Vagina (tissue), 2 donors: ENCODE results near the gene SPACA5. TPM values are rescaled to one million over a fixed set of nuclear protein-coding genes. Genes with fewer than 3 reads are reported as not detected.
"Not testable (repeated sequence)": the region's sequence is repeated elsewhere in the genome, so short reads cannot be mapped to it uniquely, and the experiment has no call there.

Experiments used
- DNase-seq, 2 donors: peaks; one replicate each; pipeline ENCODE4 v3.0.0-alpha.2; 2017; ENCODE audit errors: extremely low spot score in 2 of 2
- H3K27ac ChIP-seq: fragments of 200-600 bp; sonication (generic); one replicate; pipeline ENCODE4 v1.5.1; 2019
- H3K27me3 ChIP-seq: fragments of 200-600 bp; sonication (generic); one replicate; pipeline ENCODE4 v1.5.1; 2019
- H3K36me3 ChIP-seq, 2 donors: fragments of 200-600 bp; sonication (generic); one replicate each; pipeline ENCODE4 v1.5.1; 2017 to 2019
- H3K4me1 ChIP-seq: fragments of 200-600 bp; sonication (generic); one replicate; pipeline ENCODE4 v1.5.1; 2019
- H3K4me3 ChIP-seq, 2 donors: fragments of 200-600 bp; sonication (generic); 1 replicate in 1 of 2; 2 replicates in 1 of 2; pipeline ENCODE4 v1.5.1; 2016 to 2019
- H3K9me3 ChIP-seq: fragments of 200-600 bp; sonication (generic); one replicate; pipeline ENCODE4 v1.5.1; 2019
- POLR2A ChIP-seq, 2 donors: fragments of 450-650 bp; IDR thresholded peaks; one replicate each; pipeline ENCODE4 v1.6.1; 2017; ENCODE audit warnings: antibody characterized with exemption in 2 of 2, mild to moderate bottlenecking in 2 of 2, moderate library complexity in 2 of 2
- POLR2AphosphoS5 ChIP-seq, 2 donors: sonication (generic); formaldehyde crosslinking; IDR thresholded peaks; one replicate each; pipeline ENCODE4 v1.9.0; 2017; ENCODE audit warnings: antibody characterized with exemption in 2 of 2, mild to moderate bottlenecking in 2 of 2, low read depth in 1 of 2; ENCODE audit not compliant: insufficient read depth in 1 of 2
- intact Hi-C: fragments of 100-400 bp; cut with DNase I; formaldehyde crosslinking; loops from one replicate; pipeline ENCODE4 v1.15.1; 2023
- total RNA-seq: library from RNA; depleted of rRNA; stranded (reverse); fragments of >200 nt; gene quantifications from one replicate; pipeline ENCODE4 v1.2.3, GENCODE V29; 2016
- TF ChIP-seq, protein P1 (sequence below), 3 experiments: fragments of 450-650 bp in 2 of 3; fragments of 200-600 bp in 1 of 3; sonication (generic) in 1 of 3; IDR thresholded peaks; one replicate each; pipeline ENCODE4 v1.5.1; 2017 to 2019; ENCODE audit warnings: antibody characterized with exemption in 3 of 3, mild to moderate bottlenecking in 2 of 3, moderate library complexity in 2 of 3

The SPACA5 gene
- total RNA-seq, 1 donor from 2014 or later, result not detected

DNA sequence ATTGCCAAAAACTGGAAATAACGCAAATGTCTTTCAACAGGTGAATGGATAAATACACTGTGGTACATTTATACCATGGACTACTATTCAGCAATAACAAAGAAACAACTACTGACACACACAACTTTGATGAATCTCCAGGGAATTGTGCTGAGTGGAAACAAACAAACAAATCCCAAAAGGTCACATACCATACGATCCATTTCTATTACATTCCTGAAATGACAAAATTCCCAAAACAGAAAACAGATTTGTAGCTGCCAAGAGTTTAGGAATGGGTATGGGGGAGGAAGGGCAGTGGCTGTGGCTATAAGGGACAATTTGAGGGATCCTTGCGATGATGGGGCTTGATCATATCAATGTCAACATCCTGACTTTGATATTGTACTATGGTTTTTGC is 5.5 kb upstream of the SPACA5 start:
- TF ChIP-seq POLR2AphosphoS5 (IDR thresholded peaks at IDR 0.05; ENCODE audit: insufficient read depth in 1 of 2, low read depth in 1 of 2), result no peak
- no peak for TF ChIP-seq POLR2A (IDR thresholded peaks at IDR 0.05)
- TF ChIP-seq, protein P1, sequence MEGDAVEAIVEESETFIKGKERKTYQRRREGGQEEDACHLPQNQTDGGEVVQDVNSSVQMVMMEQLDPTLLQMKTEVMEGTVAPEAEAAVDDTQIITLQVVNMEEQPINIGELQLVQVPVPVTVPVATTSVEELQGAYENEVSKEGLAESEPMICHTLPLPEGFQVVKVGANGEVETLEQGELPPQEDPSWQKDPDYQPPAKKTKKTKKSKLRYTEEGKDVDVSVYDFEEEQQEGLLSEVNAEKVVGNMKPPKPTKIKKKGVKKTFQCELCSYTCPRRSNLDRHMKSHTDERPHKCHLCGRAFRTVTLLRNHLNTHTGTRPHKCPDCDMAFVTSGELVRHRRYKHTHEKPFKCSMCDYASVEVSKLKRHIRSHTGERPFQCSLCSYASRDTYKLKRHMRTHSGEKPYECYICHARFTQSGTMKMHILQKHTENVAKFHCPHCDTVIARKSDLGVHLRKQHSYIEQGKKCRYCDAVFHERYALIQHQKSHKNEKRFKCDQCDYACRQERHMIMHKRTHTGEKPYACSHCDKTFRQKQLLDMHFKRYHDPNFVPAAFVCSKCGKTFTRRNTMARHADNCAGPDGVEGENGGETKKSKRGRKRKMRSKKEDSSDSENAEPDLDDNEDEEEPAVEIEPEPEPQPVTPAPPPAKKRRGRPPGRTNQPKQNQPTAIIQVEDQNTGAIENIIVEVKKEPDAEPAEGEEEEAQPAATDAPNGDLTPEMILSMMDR (IDR thresholded peaks at IDR 0.05), result no peak
- intact Hi-C loops, result no loop called here
- no peak for DNase-seq
- Histone ChIP-seq H3K9me3 (no peaks in the 10 kb centered on the region), H3K27ac (no peak overlapping the region), H3K4me3 (no peak overlapping the region), H3K27me3 (no peaks in the 10 kb centered on the region), H3K36me3 (peaks cover 0 to 6% of the 10 kb centered on the region in 2 donors), H3K4me1 (no peaks in the 10 kb centered on the region)

DNA sequence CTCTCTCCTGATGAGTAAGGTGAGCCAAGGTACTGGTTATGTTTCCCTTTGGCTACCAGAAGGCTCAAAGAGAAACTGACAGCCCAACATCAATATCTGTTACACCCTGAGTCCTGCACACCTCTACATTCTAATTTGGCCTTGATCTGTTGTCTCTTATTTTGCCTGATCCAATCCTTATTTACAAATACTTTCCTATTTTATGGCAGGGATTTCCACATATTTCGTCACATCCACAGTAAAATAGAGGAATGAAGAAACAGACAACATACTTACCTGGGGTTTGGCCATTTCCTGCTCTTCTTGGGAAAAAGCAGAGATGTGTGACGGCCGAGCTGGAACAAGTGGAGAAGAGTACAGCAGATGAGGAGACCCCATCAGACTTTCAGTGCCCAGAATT is 4.5 kb upstream of the SPACA5 start:
- H3K4me3 ChIP-seq, result no peak overlapping the region
- no peaks in the 10 kb centered on the region for H3K36me3 ChIP-seq
- intact Hi-C loops, result no loop called here
- no peaks in the 10 kb centered on the region for H3K4me1 ChIP-seq
- DNase-seq, result no peak
- H3K27ac ChIP-seq, result no peak overlapping the region
- no peaks in the 10 kb centered on the region for H3K27me3 ChIP-seq
- H3K9me3 ChIP-seq, result no peaks in the 10 kb centered on the region
- TF ChIP-seq POLR2A (IDR thresholded peaks at IDR 0.05) (no peak), POLR2AphosphoS5 (IDR thresholded peaks at IDR 0.05; ENCODE audit: insufficient read depth in 1 of 2, low read depth in 1 of 2) (no peak)
- TF ChIP-seq, protein P1 (IDR thresholded peaks at IDR 0.05), result no peak

DNA sequence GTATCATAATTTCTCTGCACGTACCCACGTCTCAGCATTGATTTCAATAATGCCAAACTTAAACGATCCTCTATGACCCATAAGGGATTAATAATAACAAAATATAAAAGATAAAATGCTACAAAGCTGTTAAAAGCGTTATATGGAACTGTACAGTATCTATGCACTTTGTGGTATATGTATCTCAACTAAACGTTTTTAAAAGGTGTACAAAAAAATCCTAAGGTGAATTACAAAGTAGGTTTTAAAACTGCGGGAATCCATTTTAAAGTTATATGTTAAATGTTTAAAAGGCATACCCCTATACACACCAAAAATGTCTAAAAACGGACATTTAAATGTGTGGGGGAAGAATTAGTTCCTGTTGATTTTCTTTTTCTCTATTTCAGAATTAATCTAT is 3.9 kb upstream of the SPACA5 start:
- H3K27ac ChIP-seq, result no peak overlapping the region

DNA sequence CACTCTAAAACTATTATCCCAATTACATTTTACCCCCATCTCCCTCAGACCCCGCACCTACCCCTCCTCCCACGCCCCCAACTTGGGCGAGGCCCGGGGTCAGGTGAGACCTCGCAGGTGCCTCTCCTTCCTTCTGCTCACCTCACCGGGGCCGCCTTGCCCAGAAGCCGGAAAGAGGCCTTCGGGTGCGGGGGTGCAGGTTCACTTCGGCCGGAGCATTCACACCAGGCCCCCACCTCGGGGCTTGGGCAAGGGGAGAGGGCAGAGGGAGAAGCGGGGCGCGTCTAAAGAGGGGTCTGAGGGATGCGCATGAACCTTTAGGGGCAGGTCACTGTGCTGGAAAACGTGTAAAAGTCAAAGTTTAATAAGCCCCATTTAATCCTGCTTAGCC is 3.4 kb upstream of the SPACA5 start:
- Histone ChIP-seq H3K36me3 (no peaks in the 10 kb centered on the region), H3K9me3 (no peaks in the 10 kb centered on the region), H3K27ac (peak overlapping the region; percentile 65), H3K4me1 (no peaks in the 10 kb centered on the region), H3K4me3 (peak overlapping the region; percentile 55), H3K27me3 (no peaks in the 10 kb centered on the region)
- intact Hi-C loops, result no loop called here
- TF ChIP-seq, protein P1 (IDR thresholded peaks at IDR 0.05), result no peak
- TF ChIP-seq POLR2A (IDR thresholded peaks at IDR 0.05) (no peak), POLR2AphosphoS5 (IDR thresholded peaks at IDR 0.05; ENCODE audit: insufficient read depth in 1 of 2, low read depth in 1 of 2) (no peak)
- DNase-seq, result no peak

More for the DNA sequence above, 3.9 kb upstream of the SPACA5 start:
- Histone ChIP-seq H3K27me3 (no peaks in the 10 kb centered on the region), H3K4me3 (peak overlapping the region; percentile 55), H3K9me3 (no peaks in the 10 kb centered on the region), H3K4me1 (no peaks in the 10 kb centered on the region), H3K36me3 (no peaks in the 10 kb centered on the region)
- TF ChIP-seq, protein P1 (IDR thresholded peaks at IDR 0.05), result no peak
- TF ChIP-seq POLR2AphosphoS5 (IDR thresholded peaks at IDR 0.05; ENCODE audit: insufficient read depth in 1 of 2, low read depth in 1 of 2) (no peak), POLR2A (IDR thresholded peaks at IDR 0.05) (no peak)
- DNase-seq, result no peak
- intact Hi-C loops, result no loop called here

DNA sequence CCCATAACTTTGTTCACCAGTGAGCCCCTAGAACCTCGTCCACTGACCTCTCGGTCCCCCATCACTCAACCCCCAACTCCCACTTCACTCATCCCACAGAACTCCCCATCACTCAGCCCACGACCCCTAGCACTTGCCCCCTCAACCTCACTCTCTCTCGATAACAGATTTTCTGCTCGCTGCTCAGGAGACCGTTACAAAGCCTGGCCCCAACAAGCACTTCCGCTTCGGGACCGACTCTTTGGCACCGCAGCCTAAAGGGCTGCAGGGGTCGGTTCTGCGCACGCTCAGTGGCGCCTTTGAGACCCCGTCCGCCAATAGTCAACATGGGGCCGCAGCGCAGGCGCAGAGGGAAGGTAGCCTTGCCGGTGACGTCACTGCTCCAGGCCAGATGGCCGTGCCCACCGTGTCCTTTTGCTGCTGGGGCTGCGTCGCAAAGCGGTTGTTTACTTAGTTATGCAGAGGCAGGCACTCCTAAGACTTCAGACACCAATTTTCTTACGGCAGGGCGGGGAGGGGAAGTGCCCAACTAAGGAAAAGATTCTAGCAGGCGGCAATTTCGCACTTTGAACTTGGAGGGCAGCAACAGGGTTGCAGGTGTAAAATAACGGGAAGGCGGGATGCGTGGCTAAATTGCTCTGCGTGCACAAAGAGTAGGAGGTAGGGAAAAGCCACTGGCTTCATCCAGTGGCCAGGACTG is 2.9 kb upstream of the SPACA5 start, which contains the start of gene ZNF182:
ZNF182 (minus strand) TSS at position 232 of the 700 bp plus-strand sequence. CDS start 1,380 bp downstream, outside the sequence.
- no peaks in the 10 kb centered on the region for H3K9me3 ChIP-seq
- H3K27ac ChIP-seq, result peak within 1 kb of the TSS; percentile 65
- no peaks in the 10 kb centered on the region for H3K36me3 ChIP-seq
- H3K4me1 ChIP-seq, result no peaks in the 10 kb centered on the region
- peak within 1 kb of the TSS; percentile 55 for H3K4me3 ChIP-seq
- no peaks in the 10 kb centered on the region for H3K27me3 ChIP-seq
- DNase-seq, result no peak
- intact Hi-C loops, result no loop called here
- TF ChIP-seq POLR2A (IDR thresholded peaks at IDR 0.05) (peak in 1 of 2 donors; percentile 3), POLR2AphosphoS5 (IDR thresholded peaks at IDR 0.05; ENCODE audit: insufficient read depth in 1 of 2, low read depth in 1 of 2) (peak; percentile 64 to 77)
- TF ChIP-seq, protein P1 (IDR thresholded peaks at IDR 0.05), result no peak

DNA sequence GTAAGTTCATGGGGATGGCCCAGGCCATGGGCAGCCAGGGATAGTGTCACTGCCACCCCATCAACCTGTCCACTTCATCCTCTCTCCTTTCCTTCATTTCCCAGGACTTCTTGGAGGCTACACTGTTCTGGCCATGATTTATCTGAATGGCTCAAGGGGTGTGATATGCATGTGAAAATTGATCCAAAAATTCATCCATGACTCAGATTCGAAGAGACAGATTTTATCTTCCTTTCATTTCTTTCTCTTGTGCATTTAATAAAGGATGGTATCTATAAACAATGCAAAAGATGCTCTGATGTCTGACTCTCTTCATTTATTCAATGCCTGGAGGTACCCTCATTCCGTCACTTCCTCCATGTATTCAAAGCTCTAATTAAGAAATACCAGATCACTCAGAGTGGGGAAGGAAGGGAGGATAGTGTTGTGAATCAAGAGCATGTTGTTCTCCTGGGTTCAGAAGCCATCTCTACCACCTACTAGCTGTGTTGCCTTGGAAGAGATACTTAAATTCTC is 2.7 kb downstream of the SPACA5 start:
- H3K27ac ChIP-seq, intact Hi-C loops, H3K9me3 ChIP-seq, DNase-seq, H3K4me3 ChIP-seq, H3K4me1 ChIP-seq, H3K27me3 ChIP-seq, H3K36me3 ChIP-seq: not testable (repeated sequence)

DNA sequence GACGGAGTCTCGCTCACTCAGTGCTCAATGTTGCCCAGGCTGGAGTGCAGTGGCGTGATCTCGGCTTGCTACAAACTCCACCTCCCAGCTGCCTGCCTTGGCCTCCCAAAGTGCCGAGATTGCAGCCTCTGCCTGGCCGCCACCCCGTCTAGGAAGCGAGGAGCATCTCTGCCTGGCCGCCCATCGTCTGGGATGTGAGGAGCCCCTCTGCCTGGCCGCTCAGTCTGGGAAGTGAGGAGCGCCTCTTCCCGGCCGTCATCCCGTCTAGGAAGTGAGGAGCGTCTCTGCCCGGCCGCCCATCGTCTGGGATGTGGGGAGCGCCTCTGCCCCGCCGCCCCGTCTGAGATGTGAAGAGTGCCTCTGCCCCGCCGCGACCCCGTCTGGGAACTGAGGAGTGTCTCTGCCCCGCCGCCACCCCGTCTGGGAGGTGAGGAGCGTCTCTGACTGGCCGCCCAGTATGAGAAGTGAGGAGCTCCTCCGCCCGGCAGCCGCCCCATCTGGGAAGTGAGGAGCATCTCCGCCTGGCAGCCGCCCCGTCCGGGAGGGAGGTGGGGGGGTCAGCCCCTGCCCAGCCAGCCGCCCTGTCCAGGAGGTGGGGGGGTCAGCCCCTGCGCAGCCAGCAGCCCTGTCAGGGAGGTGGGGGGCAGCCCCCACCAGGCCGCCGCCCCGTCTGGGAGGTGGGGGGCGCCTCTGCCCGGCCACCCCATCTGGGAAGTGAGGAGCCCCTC is 10.0 kb downstream of the SPACA5 start:
- H3K36me3 ChIP-seq, H3K4me3 ChIP-seq, intact Hi-C loops, H3K27ac ChIP-seq, H3K27me3 ChIP-seq, DNase-seq, H3K4me1 ChIP-seq, H3K9me3 ChIP-seq: not testable (repeated sequence)
